Stimulated activated CD4-positive, alpha-beta T cell treated with anti-CD3 and anti-CD28 coated beads, Interleukin-1b, Interleukin-23, amount 100 ng/mL, for 4 hours (primary cell): ENCODE measurements around the gene DDR1.
"Not testable (repeated sequence)": the region's sequence is repeated elsewhere in the genome, so short reads cannot be mapped to it uniquely, and the experiment has no call there.

ENCODE experiments used
- DNase-seq, 2 donors: peaks; one replicate each; pipeline ENCODE4 v3.0.0-alpha.2; 2020; ENCODE audit warnings: low read depth in 2 of 2

Gene DDR1

DNA sequence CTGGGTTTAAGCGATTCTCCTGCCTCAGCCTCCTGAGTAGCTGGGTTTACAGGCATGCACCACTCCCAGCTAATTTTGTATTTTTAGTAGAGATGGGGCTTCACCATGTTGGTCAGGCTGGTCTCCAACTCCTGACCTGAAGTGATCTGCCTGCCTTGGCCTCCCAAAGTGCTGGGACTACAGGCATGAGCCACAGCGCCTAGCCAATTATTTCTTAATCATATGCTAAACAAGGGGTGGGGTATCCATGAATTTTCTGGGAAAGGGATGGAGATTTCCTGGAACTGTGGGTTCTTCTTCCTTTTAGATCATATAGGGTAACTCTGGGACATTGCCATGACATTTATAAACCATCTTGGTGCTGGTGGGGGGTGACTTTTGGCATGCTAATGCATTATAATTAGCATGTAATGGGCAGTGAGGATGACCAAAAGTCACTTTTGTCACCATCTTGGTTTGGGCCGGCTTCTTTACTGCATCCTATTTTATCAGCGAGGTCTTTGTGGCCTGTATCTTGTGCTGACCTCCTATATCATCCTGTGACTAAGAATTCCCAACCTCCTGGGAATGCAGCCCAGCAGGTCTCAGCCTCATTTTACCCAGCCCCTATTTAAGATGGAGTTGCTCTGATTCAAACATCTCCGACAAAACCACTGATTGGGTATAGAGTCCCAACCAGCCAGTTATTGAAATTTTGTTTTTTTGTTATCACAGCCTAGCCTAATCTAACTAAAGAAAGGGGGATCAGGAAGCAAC, 29.9 kb upstream of the DDR1 start:
- no peak for DNase-seq

GRCh38 chr6:30855429-30856075, 28.8 kb upstream of the DDR1 start:
- no peak for DNase-seq

GRCh38 chr6:30857112-30857511, 27.2 kb upstream of the DDR1 start:
- no peak for DNase-seq

DNA sequence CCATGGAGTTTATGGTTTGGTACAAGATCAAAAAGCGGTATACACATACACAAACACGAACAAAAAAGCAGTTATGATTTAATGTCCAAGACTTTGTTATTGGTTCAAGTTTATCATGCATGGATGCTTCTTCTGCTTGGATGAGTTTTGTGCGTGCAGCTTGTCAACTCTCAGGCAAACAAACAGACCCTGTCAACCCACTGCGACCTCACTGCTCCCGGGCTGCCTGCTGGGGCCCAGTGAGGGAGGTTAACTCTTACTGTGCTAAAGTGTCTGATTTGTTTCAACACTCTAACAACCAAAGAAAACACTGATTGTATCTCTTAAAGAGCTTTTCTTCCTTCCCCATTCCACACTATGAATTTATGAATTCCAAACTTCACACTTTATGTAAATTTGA, 26.8 kb upstream of the DDR1 start:
- DNase-seq = no peak

- not testable (repeated sequence) for DNase-seq
Measured at GRCh38 chr6:30859726-30860125, 24.6 kb upstream of the DDR1 start.

DNA sequence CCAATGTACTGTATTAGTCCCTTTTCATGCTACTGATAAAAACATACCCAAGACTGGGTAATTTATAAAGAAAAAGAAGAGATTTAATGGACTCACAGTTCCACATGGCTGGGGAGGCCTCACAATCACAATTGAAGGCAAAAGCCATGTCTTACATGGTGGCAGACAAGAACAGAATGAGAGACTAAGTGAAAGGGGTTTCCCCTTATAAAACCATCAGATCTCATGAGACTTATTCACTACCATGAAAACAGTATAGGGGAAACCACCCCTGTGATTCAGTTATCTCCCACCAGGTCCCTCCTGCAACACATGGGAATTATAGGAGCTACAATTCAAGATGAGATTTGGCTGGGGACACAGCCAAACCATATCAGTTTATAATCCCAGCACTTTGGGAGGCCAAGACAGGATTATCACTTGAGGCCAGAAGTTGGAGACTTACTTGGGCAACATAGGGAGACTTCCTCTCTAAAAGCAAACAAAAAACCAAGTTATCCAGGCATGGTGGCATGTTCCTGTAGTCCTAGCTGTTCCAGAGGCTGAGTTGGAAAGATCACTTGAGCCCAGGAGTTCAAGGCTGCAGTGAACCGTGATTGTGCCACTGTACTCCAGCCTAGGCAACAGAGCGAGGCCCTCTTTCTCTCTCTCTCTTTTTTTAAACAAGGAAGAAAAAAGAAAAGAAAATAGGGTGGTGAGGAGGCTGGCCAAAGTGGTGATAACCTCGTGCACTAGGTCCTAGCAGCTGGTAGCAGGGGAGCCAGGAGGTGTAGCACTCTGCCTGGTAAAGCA, 22.9 kb upstream of the DDR1 start:
- DNase-seq = no peak

- DNase-seq = no peak
Measured at GRCh38 chr6:30862156-30862875, 22.0 kb upstream of the DDR1 start.

DNA sequence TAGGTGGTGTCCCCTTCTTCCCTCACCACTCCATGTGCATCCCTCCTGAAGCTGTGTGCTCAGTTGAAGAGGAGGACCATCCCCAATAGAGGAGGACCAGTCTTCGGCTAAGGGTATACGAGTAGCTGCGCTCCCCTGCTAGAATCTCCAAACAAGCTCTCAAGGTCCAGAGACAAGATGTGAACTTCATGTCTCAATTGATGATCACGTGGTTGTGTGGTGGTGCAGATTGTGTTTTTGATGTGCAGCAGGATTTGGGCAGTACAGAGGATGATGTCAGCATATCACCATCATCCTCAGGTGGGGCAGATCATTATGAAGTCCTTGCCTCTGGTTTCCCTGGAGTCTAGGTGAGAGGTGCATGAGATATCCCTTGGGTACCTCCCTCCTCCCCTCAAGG, 20.0 kb upstream of the DDR1 start:
- no peak for DNase-seq

- DNase-seq = not testable (repeated sequence)
Measured at GRCh38 chr6:30869241-30869749, 15.0 kb upstream of the DDR1 start.

- no peak for DNase-seq
Measured at GRCh38 chr6:30870546-30870945, 13.8 kb upstream of the DDR1 start.

DNA sequence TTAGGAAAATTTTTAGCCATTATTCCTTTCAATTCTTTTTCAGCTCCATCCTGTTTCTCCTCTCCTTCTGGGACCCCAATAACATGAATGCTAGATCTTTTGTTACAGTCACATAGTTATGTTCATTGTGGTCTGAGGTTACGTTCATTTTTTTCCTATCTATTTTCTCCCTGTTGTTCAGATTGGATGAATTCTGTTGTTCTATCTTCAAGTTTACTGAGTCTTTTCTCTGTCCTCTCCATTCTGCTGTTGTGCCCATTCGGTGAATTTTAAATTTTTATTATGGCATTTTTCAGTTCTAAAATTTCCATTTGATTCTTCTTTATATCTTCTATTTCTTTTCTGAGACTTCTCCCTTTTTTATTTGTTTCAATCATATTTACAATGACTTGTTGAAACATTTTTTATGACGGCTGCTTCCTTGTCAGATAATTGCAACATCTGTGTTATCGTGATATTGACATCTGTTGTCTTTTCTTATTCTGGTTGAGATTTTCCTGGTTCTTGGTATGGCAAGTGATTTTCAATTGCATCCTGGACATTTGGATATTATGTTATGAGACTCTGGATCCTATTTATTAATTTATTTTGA, 12.6 kb upstream of the DDR1 start:
- DNase-seq = no peak

DNA sequence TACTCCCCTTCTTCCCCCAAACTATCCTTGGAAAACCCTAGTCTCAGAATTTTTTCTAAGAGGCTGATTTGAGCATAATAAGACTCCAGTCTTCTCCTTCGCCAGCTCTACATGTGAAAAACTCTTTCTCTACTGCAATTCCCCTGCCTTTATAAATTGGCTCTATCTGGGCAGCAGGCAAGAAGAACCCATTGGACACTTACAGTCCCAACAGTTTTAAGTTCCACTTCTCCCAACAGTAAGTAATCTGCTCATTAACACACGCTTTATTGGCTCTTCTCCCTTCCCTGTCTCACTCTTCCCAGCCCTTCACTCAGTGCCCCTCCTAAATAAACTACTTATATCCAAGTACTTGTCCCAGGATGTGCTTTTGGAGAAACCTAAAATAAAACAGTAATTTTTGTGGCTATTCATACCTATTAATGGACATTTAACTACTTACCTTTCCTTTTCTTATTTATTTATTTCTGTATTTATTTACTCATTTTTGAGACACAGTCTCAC, 11.1 kb upstream of the DDR1 start:
- no peak for DNase-seq

DNA sequence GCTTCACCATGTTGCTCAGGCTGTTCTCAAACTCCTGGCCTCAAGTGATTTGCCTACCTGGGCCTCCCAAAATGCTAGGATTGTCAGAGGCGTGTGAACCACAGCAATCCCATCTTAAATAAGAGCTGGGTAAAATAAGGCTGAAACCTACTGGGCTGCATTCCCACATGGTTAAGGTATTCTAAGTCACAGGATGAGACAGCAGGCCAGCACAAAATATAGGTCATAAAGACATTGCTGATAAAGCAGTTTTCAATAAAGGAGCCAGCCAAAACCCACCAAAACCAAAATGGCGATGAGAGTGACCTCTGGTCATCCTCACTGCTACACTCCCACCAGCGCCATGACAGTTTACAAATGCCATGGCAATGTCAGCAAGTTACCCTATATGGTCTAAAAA, 10.5 kb upstream of the DDR1 start:
- DNase-seq = not testable (repeated sequence)

DNA sequence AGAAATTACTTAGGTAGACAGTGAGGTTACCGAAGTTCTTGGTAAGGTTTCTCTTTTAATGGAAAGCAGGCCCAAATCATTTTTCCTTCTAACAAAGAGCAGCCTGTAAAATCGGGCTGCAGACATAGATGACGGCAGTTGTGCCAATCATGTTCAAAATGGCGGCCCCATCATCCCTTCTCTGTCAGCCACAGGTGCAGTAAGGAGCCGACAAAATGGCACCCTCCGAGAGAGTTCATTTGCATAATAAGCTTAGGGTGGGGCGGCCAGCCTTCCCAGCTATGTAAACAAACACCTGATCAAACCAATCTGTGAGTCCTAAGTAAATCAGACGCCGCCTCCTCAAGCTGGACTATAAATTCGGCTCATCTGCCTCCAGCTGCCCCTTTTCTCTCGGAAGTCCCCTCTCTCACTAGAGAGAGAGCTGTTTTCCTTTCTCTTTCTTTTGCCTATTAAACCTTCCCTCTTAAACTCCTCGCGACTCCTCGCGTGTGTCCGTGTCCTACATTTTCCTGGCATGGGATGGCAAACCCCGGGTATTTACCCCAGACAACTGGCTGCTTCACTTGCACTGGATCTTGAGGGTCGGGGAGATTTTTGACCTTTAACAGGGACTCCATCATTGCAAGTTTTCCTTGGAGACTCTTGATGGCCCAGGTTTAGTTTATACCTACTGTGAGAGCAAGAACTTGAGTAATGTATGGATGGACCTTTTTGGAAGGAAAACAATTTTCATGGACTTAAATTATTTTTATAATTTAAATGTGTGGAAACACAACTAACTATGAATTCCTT, 8.9 kb upstream of the DDR1 start:
- DNase-seq = no peak

GRCh38 chr6:30876039-30876730, 8.1 kb upstream of the DDR1 start:
- DNase-seq = no peak

DNA sequence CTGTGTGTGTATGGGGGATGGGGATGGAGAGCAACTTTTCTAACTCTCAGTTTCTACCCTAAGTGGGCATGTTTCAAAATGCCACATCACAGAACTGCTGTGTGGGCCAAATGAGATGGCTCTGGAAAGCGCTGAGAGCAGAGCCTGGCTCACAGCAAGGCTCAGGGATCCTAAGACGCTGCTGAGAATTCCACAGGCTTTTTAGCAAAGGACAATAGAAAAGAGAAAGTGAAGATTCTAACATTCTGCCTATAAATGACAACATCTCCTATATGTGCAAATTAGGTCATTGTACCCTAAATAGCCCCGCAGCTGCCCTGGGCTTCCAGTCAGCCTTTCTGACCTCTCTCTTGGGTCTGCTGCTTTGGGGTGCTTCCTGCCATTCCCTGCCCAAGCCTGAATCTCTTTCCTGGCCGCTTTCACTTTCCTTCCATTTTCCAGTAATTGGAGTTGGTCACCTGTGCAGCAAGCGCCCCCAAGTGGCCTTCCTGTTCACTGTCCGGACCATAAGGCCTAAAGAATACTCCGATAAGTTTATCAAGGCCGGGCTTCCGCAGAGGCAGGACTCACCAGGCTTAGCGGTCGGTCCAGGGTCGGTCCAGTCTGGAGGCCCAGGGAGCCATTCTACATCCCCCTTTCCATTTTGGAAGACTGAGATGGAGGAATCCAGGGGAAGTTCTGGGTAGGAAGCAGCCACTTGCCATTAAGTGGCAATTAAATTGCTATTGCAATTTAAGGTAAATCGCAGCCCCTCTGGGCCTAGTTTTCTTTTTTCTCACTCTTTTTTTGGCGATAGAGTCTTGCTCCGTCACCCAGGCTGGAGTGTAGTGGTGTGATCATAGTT, 6.7 kb upstream of the DDR1 start:
- peak; percentile 62 to 63 for DNase-seq

DNA sequence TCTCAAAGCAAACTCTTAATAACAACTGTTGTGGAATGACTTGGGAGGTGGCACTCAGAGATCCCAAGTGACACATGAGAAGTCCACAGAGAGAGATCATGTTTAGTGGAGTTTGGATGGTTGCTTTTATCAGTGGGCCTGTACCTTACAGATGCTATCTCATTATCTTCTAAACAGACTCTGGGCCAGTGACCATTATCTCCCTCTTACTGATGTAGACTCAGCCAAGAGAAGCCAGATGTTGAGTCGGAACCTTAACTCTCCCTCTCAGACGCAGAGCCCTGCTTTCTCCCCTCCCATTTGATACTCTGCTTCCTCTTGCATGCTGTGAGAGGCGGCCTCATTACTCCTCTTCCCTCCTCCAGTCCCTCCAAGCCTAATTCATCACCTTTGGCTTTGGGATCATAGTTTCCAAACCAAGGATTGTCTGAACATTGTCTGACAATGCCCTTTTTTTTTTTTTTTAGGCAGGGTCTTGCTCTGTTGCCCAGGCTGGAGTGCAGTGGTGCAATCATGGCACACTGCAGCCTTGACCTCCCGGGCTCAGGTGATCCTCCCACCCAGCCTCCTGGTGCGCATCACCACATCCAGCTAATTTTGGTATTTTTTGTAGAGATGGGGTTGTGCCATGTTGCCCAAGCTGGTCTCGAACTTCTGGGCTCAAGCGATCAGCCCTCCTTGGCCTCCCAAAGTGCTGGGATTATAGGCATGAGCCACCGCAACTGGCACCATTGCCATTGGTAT, 4.5 kb upstream of the DDR1 start:
- no peak for DNase-seq

DNA sequence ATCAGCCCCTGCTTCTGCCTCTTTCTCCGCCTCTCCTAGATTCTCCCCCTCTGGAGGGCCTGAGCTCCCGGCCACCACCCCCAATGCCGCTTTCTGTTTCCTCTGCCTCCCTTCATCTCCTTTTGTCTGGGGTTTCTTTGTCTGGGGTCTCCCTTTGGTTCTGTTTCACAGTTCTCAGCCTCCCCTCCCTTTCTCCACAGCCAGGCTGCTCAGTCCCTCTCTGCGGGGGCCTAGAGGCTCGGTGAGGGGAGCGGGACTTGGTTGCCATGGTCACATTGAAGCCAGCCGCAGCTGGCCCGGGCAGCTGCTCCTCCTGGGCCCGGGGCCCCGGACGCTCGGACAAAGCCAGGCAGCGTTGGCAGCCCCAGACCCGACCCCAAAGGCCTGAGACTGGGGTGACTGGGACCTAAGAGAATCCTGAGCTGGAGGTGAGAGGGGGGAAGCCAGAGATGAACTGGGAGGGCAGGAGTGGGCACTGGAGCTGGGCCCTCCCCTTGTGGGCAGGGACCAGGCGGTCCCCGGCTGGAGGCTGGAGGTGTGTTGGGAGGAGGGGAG, 3.5 kb upstream of the DDR1 start:
- DNase-seq = no peak
